Endothelial cell of umbilical vein (primary cell): Measurements from ENCODE around the gene NR1H2.

Experiments used
- CTCF ChIP-seq, 2 donors: IDR thresholded peaks; 1 replicate in 1 of 2; 2 replicates in 1 of 2; pipeline ENCODE4 v1.5.1; 2011; ENCODE audit warnings: low read length in 2 of 2, mild to moderate bottlenecking in 2 of 2, moderate library complexity in 2 of 2, control low read depth in 1 of 2, inconsistent platforms in 1 of 2, low read depth in 1 of 2; ENCODE audit not compliant: insufficient read depth in 1 of 2; ENCODE audit errors: extremely low read depth in 1 of 2
- JUN ChIP-seq: IDR thresholded peaks from 2 replicates; pipeline ENCODE4 v1.6.1; 2011; ENCODE audit warnings: borderline replicate concordance, low read depth; ENCODE audit not compliant: insufficient read length, insufficient read depth

GRCh38 chr19:50398675-50399367 is 22.6 kb downstream of the NR1H2 start:
- TF ChIP-seq CTCF (IDR thresholded peaks at IDR 0.05; ENCODE audit: extremely low read depth in 1 of 2, insufficient read depth in 1 of 2, low read depth in 1 of 2, low read length in 2 of 2) (no peak), JUN (no peak)
